T-cell (primary cell): ENCODE measurements around the gene ENDOV. TPM values are rescaled to one million over a fixed set of nuclear protein-coding genes. Genes with fewer than 3 reads are reported as not detected.
A peak's percentile ranks its signal among the peaks of the same experiment; 100 is the strongest.

Experiments used
- ATAC-seq, 4 experiments: fragments of 200-7000 bp in 3 of 4; fragments of 150-1000 bp in 1 of 4; cut with Tn5 transposase; replicated peaks in 1 of 4; 1 replicate in 3 of 4; 2 replicates in 1 of 4; pipeline ENCODE4 v1.10.0; 2021; ENCODE audit warnings: moderate library complexity in 3 of 4, mild to moderate bottlenecking in 2 of 4, moderate number of reproducible peaks in 1 of 4
- CTCF ChIA-PET, 2 donors: fragments of 300-600 bp; sonication (Branson Sonifier 250); formaldehyde crosslinking; loops; one replicate each; lab custom pipeline; 2022; ENCODE audit warnings: antibody characterized with exemption in 2 of 2; lab: Charles Lee
- POLR2A ChIA-PET, 2 donors: fragments of 300-600 bp; sonication (Branson Sonifier 250); formaldehyde crosslinking; loops; one replicate each; lab custom pipeline; 2022; ENCODE audit warnings: antibody characterized with exemption in 2 of 2; lab: Charles Lee
- DNase-seq, 35 experiments: peaks; one replicate each; pipeline versions ENCODE4 v3.0.0 to v3.0.0-alpha.2; 2013 to 2023
- H3K27ac ChIP-seq: one replicate; pipeline ENCODE4 v1.5.1; 2013; ENCODE audit warnings: low read length
- H3K27me3 ChIP-seq, 2 experiments: replicated peaks in 1 of 2; 1 replicate in 1 of 2; 2 replicates in 1 of 2; pipeline versions ENCODE4 v1.6.1 to v1.7.0; 2013; ENCODE audit warnings: low read length in 1 of 2, mixed read lengths in 1 of 2; ENCODE audit not compliant: control insufficient read depth in 2 of 2, insufficient read depth in 2 of 2; ENCODE audit errors: extremely low read depth in 1 of 2
- H3K36me3 ChIP-seq, 2 donors: 1 replicate in 1 of 2; 2 replicates in 1 of 2; pipeline versions ENCODE4 v1.6.1 to v1.7.0; 2013; ENCODE audit warnings: low read length in 1 of 2; ENCODE audit not compliant: control insufficient read depth in 2 of 2, insufficient read depth in 1 of 2; ENCODE audit errors: extremely low read depth in 1 of 2
- H3K4me1 ChIP-seq, 2 experiments: 1 replicate in 1 of 2; 2 replicates in 1 of 2; pipeline versions ENCODE4 v1.6.1 to v1.7.0; 2013; ENCODE audit warnings: low read length in 2 of 2, mixed read lengths in 1 of 2; ENCODE audit not compliant: insufficient read depth in 2 of 2, control insufficient read depth in 1 of 2; ENCODE audit errors: extremely low read depth in 1 of 2
- H3K4me3 ChIP-seq, 2 donors: 1 replicate in 1 of 2; 2 replicates in 1 of 2; pipeline versions ENCODE4 v1.5.1 to v1.7.0; 2013; ENCODE audit warnings: mild to moderate bottlenecking in 2 of 2, low read length in 1 of 2, moderate library complexity in 1 of 2; ENCODE audit not compliant: control insufficient read depth in 1 of 2; ENCODE audit errors: extremely low read depth in 1 of 2
- H3K9me3 ChIP-seq: 2 replicates; pipeline ENCODE4 v1.7.0; 2013
- H3K27ac Mint-ChIP-seq, 2 donors: one replicate each; pipeline ENCODE4 v1.8.0; 2020 to 2021; ENCODE audit warnings: mild to moderate bottlenecking in 2 of 2, mixed read lengths in 2 of 2
- H3K27me3 Mint-ChIP-seq, 2 donors: one replicate each; pipeline ENCODE4 v1.8.0; 2021 to 2022; ENCODE audit warnings: mixed read lengths in 2 of 2
- H3K36me3 Mint-ChIP-seq: one replicate; pipeline ENCODE4 v1.8.0; 2021; ENCODE audit warnings: mixed read lengths
- H3K4me1 Mint-ChIP-seq, 3 donors: one replicate each; pipeline ENCODE4 v1.8.0; 2020 to 2022; ENCODE audit warnings: mixed read lengths in 3 of 3, mild to moderate bottlenecking in 1 of 3
- H3K4me3 Mint-ChIP-seq, 3 donors: one replicate each; pipeline ENCODE4 v1.8.0; 2020 to 2022; ENCODE audit warnings: mild to moderate bottlenecking in 3 of 3, mixed read lengths in 3 of 3, moderate library complexity in 3 of 3
- H3K9me3 Mint-ChIP-seq, 3 donors: one replicate each; pipeline ENCODE4 v1.8.0; 2020 to 2022; ENCODE audit warnings: mixed read lengths in 3 of 3
- WGBS: methylation state at CpG from one replicate; pipeline ENCODE4 v1.1.5; 2013; ENCODE audit warnings: missing lambda C conversion rate; ENCODE audit not compliant: insufficient coverage; 5-methylcytosine and 5-hydroxymethylcytosine counted together
- total RNA-seq, 35 experiments: library from RNA in 6 of 35; stranded (reverse) in 6 of 35; fragments of 120-200 nt in 1 of 35; gene quantifications; one replicate each; pipeline versions ENCODE4 v1.2.1 to v1.2.4 and lab custom pipeline; 2013 to 2026

ENDOV gene
- total RNA-seq, 5 donors from 2014 or later (not counting 1 experiment from before 2014, with no cell fraction given), result 17.1 to 22.2 (median 21.1) TPM

DNA sequence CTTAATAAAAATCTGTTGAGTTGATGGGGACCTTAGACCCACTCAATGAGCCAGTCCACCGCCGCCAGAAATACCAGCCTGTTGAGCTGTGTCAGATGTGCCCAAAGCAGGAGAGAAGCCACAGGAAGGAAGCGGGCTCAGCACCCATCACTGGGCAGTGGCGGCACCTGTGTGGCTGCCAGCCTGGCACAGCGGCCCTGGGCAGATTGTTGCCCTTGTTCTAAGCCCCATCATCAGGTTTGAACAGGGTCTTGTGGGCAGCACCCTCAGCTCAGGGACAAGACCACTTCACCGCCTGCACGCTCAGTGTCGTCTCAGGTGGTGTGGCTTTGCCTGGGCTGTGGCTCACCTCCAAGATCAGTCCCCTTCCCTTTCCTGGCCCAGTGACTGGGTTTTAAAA, 9.3 kb downstream of the ENDOV start:
- ATAC-seq, result no peak
- Mint-ChIP-seq H3K9me3 (no peaks in the 10 kb centered on the region), H3K4me1 (peaks cover 8 to 18% (median 10%) of the 10 kb centered on the region in 3 donors), H3K27me3 (peaks cover 0 to 1% of the 10 kb centered on the region in 2 donors), H3K27ac (no peak overlapping the region), H3K36me3 (peaks cover 4% of the 10 kb centered on the region), H3K4me3 (no peak overlapping the region)
- Histone ChIP-seq H3K9me3 (no peaks in the 10 kb centered on the region), H3K4me3 (no peak overlapping the region), H3K4me1 (peaks cover 0 to 25% of the 10 kb centered on the region in 2 experiments), H3K27me3 (peaks cover 0 to 34% of the 10 kb centered on the region in 2 experiments), H3K36me3 (no peaks in the 10 kb centered on the region), H3K27ac (no peak overlapping the region)
- peak in 2 of 35 experiments; percentile 7 to 20 for DNase-seq
- 31% methylated on average over 8 of the region's 8 CpGs for WGBS
- POLR2A ChIA-PET, result no interaction called here
- CTCF ChIA-PET, result interaction anchor here (0.7 kb wide), 2 partner anchors 12 to 707 kb away, joined by 4 to 7 read pairs; no protein-coding TSS in a partner anchor

GRCh38 chr17:80424878-80425765, 10.2 kb downstream of the ENDOV start:
- no peaks in the 10 kb centered on the region for H3K36me3 Mint-ChIP-seq
- Histone ChIP-seq H3K27ac (no peak overlapping the region), H3K36me3 (no peaks in the 10 kb centered on the region), H3K4me3 (no peak overlapping the region), H3K4me1 (peaks cover 0 to 25% of the 10 kb centered on the region in 2 experiments), H3K9me3 (no peaks in the 10 kb centered on the region), H3K27me3 (peaks cover 0 to 34% of the 10 kb centered on the region in 2 experiments)
- CTCF ChIA-PET, result interaction anchor here in 1 of 2 donors (1.4 kb wide), 1 partner anchor 10 kb away, joined by 4 read pairs; the partner anchor contains the start of gene ENDOV
- WGBS, result 73% methylated on average over 21 of the region's 27 CpGs
- no peak overlapping the region for H3K27ac Mint-ChIP-seq
- POLR2A ChIA-PET, result no interaction called here
- no peak overlapping the region for H3K4me3 Mint-ChIP-seq
- DNase-seq (no peak), ATAC-seq (no peak)
- peaks cover 0 to 1% of the 10 kb centered on the region in 2 donors for H3K27me3 Mint-ChIP-seq
- no peaks in the 10 kb centered on the region for H3K9me3 Mint-ChIP-seq
- H3K4me1 Mint-ChIP-seq, result peaks cover 4 to 18% (median 8%) of the 10 kb centered on the region in 3 donors

- Histone ChIP-seq H3K4me1 (peaks cover 0 to 25% of the 10 kb centered on the region in 2 experiments), H3K27me3 (peaks cover 0 to 34% of the 10 kb centered on the region in 2 experiments), H3K4me3 (no peak overlapping the region), H3K9me3 (no peaks in the 10 kb centered on the region), H3K36me3 (no peaks in the 10 kb centered on the region), H3K27ac (no peak overlapping the region)
- no peak overlapping the region for H3K4me3 Mint-ChIP-seq
- ATAC-seq (no peak), DNase-seq (no peak)
- peaks cover 4 to 18% (median 8%) of the 10 kb centered on the region in 3 donors for H3K4me1 Mint-ChIP-seq
- H3K9me3 Mint-ChIP-seq, result no peaks in the 10 kb centered on the region
- ChIA-PET CTCF (interaction anchor here in 1 of 2 donors (1.4 kb wide), 1 partner anchor 10 kb away, joined by 4 read pairs; the partner anchor contains the start of gene ENDOV), POLR2A (no interaction called here)
- H3K27ac Mint-ChIP-seq, result no peak overlapping the region
- WGBS, result 82% methylated on average over 8 of the region's 9 CpGs
- no peaks in the 10 kb centered on the region for H3K36me3 Mint-ChIP-seq
- peaks cover 0 to 1% of the 10 kb centered on the region in 2 donors for H3K27me3 Mint-ChIP-seq
Measured at GRCh38 chr17:80425835-80426426, 11.0 kb downstream of the ENDOV start.

- ChIA-PET CTCF (interaction anchor here (0.6 to 1.5 kb wide), 8 partner anchors 145 to 675 kb away, joined by 3 to 11 read pairs (median 4); no protein-coding TSS in a partner anchor), POLR2A (no interaction called here)
- Histone ChIP-seq H3K27ac (no peak overlapping the region), H3K9me3 (no peaks in the 10 kb centered on the region), H3K4me1 (peaks cover 0 to 25% of the 10 kb centered on the region in 2 experiments), H3K27me3 (peaks cover 0 to 34% of the 10 kb centered on the region in 2 experiments), H3K4me3 (no peak overlapping the region), H3K36me3 (no peaks in the 10 kb centered on the region)
- Mint-ChIP-seq H3K9me3 (no peaks in the 10 kb centered on the region), H3K36me3 (no peaks in the 10 kb centered on the region), H3K27me3 (peaks cover 0 to 1% of the 10 kb centered on the region in 2 donors), H3K4me1 (peaks cover 4 to 18% (median 8%) of the 10 kb centered on the region in 3 donors), H3K27ac (no peak overlapping the region), H3K4me3 (no peak overlapping the region)
- DNase-seq (peak; percentile 70 to 93 (median 84)), ATAC-seq (peak; percentile 91 to 98 (median 96))
- 37% methylated on average over 21 of the region's 24 CpGs for WGBS
Measured at GRCh38 chr17:80426671-80427326, 11.8 kb downstream of the ENDOV start.

DNA sequence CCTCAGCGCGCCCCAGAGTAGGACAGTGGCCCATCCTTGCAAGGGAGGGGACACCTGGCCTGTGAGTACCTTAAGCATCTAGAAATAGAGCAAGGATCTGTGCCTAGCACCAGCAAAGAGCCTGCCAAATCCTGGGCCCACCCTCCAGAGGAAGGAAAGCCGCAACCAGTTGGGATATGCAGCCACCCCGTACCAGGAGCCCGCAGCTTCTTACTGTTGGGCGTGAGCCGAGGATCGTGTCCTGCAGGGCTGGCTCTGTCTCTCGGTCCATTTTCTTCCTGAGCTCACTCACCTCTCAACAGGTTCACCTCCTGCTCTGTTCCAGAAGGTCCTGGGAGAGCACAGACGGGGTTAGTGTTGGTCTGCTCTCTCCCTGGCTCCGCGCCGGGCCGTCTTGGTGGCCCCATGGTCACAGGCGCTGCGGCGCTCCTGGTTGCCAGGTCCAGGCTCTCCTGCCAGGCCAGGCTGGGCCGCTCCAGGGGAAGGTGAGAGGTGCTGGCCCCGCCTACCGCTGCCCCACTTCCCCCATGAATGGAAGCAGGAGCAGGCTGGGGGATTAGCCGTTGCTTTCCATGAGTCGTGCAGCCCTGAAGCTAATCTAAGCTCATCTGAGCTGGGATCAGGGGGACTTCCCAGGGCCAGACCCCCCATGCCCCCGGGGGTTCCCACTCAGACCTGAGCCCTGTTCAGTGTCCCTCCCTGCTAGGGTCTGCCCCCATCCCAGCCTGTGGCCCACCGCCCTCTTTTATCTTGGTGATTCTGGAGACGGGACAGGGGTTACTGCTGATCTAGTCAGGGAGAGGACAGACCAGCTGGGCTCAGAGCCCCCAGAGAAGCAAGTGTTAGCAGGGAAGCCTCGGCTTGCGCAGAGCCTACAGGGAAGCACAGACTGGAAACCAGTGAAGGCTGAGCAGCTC, 12.7 kb downstream of the ENDOV start:
- H3K9me3 Mint-ChIP-seq, result no peaks in the 10 kb centered on the region
- no peak for DNase-seq
- no peaks in the 10 kb centered on the region for H3K36me3 Mint-ChIP-seq
- Histone ChIP-seq H3K4me1 (peaks cover 0 to 25% of the 10 kb centered on the region in 2 experiments), H3K27ac (no peak overlapping the region), H3K36me3 (no peaks in the 10 kb centered on the region), H3K4me3 (no peak overlapping the region), H3K9me3 (no peaks in the 10 kb centered on the region), H3K27me3 (peaks cover 0 to 34% of the 10 kb centered on the region in 2 experiments)
- ATAC-seq, result no peak
- peaks cover 0 to 1% of the 10 kb centered on the region in 2 donors for H3K27me3 Mint-ChIP-seq
- CTCF ChIA-PET, result interaction anchor here (0.6 to 1.5 kb wide), 9 partner anchors 144 to 675 kb away, joined by 3 to 11 read pairs (median 3); no protein-coding TSS in a partner anchor
- peaks cover 4 to 18% (median 8%) of the 10 kb centered on the region in 3 donors for H3K4me1 Mint-ChIP-seq
- POLR2A ChIA-PET, result no interaction called here
- H3K4me3 Mint-ChIP-seq, result no peak overlapping the region
- 91% methylated on average over 17 of the region's 27 CpGs for WGBS
- no peak overlapping the region for H3K27ac Mint-ChIP-seq
